IMR-90 (cell line): ENCODE results near the gene PLA2G4A.

Experiments
- POLR2A ChIP-seq: IDR thresholded peaks from 2 replicates; pipeline ENCODE4 v1.6.1; 2012; ENCODE audit warnings: mild to moderate bottlenecking, low read depth, low read length
- RAD21 ChIP-seq: IDR thresholded peaks from 2 replicates; pipeline ENCODE4 v1.6.1; 2012; ENCODE audit warnings: low read length, improper control_type of control experiment
- SMC3 ChIP-seq: fragments of 150-350 bp; IDR thresholded peaks from 2 replicates; pipeline ENCODE4 v1.6.1; 2016; ENCODE audit warnings: low read depth, mild to moderate bottlenecking, antibody characterized with exemption, low read length, moderate library complexity
- TF ChIP-seq, protein P1 (sequence below): conservative IDR thresholded peaks from 2 replicates; pipeline ENCODE4 v1.5.1; 2012; ENCODE audit warnings: mild to moderate bottlenecking, low read depth, low read length, improper control_type of control experiment

DNA sequence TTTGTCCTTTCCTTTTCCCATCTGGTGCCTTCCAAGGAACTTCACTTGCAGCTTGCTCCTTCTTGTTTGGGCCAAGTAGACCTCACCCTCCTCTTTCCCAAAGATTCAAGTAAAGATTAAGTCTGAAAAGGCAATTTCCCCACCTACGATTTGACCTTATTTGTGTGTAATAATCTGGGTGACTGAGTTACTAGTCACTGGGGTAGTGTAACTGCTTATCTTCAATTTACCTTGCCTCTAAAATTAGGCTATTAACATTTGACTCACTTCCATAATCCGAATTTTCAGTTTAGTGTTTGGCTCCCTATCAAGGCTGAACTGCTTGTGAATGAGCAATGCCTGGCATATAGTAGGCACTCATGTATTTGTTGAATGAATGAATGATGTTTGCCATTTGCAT, 59.6 kb downstream of the PLA2G4A start:
- no peak for TF ChIP-seq SMC3
- TF ChIP-seq, protein P1, sequence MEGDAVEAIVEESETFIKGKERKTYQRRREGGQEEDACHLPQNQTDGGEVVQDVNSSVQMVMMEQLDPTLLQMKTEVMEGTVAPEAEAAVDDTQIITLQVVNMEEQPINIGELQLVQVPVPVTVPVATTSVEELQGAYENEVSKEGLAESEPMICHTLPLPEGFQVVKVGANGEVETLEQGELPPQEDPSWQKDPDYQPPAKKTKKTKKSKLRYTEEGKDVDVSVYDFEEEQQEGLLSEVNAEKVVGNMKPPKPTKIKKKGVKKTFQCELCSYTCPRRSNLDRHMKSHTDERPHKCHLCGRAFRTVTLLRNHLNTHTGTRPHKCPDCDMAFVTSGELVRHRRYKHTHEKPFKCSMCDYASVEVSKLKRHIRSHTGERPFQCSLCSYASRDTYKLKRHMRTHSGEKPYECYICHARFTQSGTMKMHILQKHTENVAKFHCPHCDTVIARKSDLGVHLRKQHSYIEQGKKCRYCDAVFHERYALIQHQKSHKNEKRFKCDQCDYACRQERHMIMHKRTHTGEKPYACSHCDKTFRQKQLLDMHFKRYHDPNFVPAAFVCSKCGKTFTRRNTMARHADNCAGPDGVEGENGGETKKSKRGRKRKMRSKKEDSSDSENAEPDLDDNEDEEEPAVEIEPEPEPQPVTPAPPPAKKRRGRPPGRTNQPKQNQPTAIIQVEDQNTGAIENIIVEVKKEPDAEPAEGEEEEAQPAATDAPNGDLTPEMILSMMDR = no peak
- no peak for TF ChIP-seq POLR2A
- TF ChIP-seq RAD21 = no peak
